HepG2 (cell line): ENCODE data around the gene FAM171A2. TPM values are rescaled to one million over a fixed set of nuclear protein-coding genes. Genes with fewer than 3 reads are reported as not detected.

Source experiments
- BRCA1 ChIP-seq: sonication (generic); formaldehyde crosslinking; IDR thresholded peaks from 2 replicates; pipeline ENCODE4 v1.4.0; 2020; ENCODE audit warnings: missing genetic modification reagents
- DR1 ChIP-seq: sonication (generic); formaldehyde crosslinking; IDR thresholded peaks from 2 replicates; pipeline ENCODE4 v1.8.0; 2021; ENCODE audit warnings: mild to moderate bottlenecking, missing genetic modification reagents, inconsistent platforms
- EEA1 ChIP-seq: sonication (generic); formaldehyde crosslinking; IDR thresholded peaks from 2 replicates; pipeline ENCODE4 v1.5.1; 2020; ENCODE audit warnings: mild to moderate bottlenecking, missing genetic modification reagents, borderline replicate concordance
- GATA4 ChIP-seq: sonication (generic); IDR thresholded peaks from 2 replicates; pipeline ENCODE4 v1.6.1; 2016; ENCODE audit warnings: antibody characterized with exemption, low read depth, borderline replicate concordance
- GTF2F1 ChIP-seq: fragments of 150-350 bp; IDR thresholded peaks from 2 replicates; pipeline ENCODE4 v1.6.1; 2014; ENCODE audit warnings: low read length
- KDM1A ChIP-seq: IDR thresholded peaks from 2 replicates; pipeline ENCODE4 v1.6.1; 2016; ENCODE audit warnings: missing compliant biosample characterization
- KLF12 ChIP-seq: sonication (generic); formaldehyde crosslinking; IDR thresholded peaks from 2 replicates; pipeline ENCODE4 v1.4.0; 2020; ENCODE audit warnings: missing genetic modification reagents, borderline replicate concordance
- MEIS1 ChIP-seq: sonication (generic); formaldehyde crosslinking; IDR thresholded peaks from 2 replicates; pipeline ENCODE4 v1.9.0; 2021; ENCODE audit warnings: mild to moderate bottlenecking, missing genetic modification reagents, moderate library complexity, borderline replicate concordance
- NFRKB ChIP-seq: fragments of 450-650 bp; IDR thresholded peaks from 2 replicates; pipeline ENCODE4 v1.6.1; 2017
- PRDM4 ChIP-seq: sonication (generic); formaldehyde crosslinking; IDR thresholded peaks from 2 replicates; pipeline ENCODE4 v1.9.0; 2021; ENCODE audit warnings: missing genetic modification reagents, borderline replicate concordance
- RNF219 ChIP-seq: sonication (generic); formaldehyde crosslinking; IDR thresholded peaks from 2 replicates; pipeline ENCODE4 v1.5.0; 2020; ENCODE audit warnings: mild to moderate bottlenecking, missing genetic modification reagents
- TARDBP ChIP-seq: sonication (generic); formaldehyde crosslinking; IDR thresholded peaks from 2 replicates; pipeline ENCODE4 v1.8.0; 2022; ENCODE audit warnings: mild to moderate bottlenecking, missing genetic modification reagents
- ZNF136 ChIP-seq: sonication (generic); formaldehyde crosslinking; IDR thresholded peaks from 2 replicates; pipeline ENCODE4 v1.8.1; 2022; ENCODE audit warnings: low read depth, mild to moderate bottlenecking, moderate library complexity, missing genetic modification reagents
- ZNF556 ChIP-seq: sonication (generic); formaldehyde crosslinking; IDR thresholded peaks from 2 replicates; pipeline ENCODE4 v1.4.0; 2020; ENCODE audit warnings: mild to moderate bottlenecking, missing genetic modification reagents, borderline replicate concordance
- ZNF720 ChIP-seq: sonication (generic); formaldehyde crosslinking; IDR thresholded peaks from 2 replicates; pipeline ENCODE4 v1.4.0; 2020; ENCODE audit warnings: missing genetic modification reagents
- ZNF768 ChIP-seq: sonication (generic); formaldehyde crosslinking; IDR thresholded peaks from 2 replicates; pipeline ENCODE4 v1.4.0; 2020; ENCODE audit warnings: missing genetic modification reagents
- ZNF790 ChIP-seq: sonication (generic); formaldehyde crosslinking; IDR thresholded peaks from 2 replicates; pipeline ENCODE4 v1.8.0; 2022; ENCODE audit warnings: missing genetic modification reagents, mild to moderate bottlenecking, borderline replicate concordance
- polyA plus RNA-seq, 8 experiments: library from polyadenylated mRNA; depleted of rRNA in 3 of 8; stranded (reverse) in 7 of 8; unstranded in 1 of 8; fragments of >200 nt; fragmentation: Illumina TruSeq in 4 of 8; extraction: Trizol in 4 of 8; gene quantifications; 2 replicates each; pipeline versions ENCODE4 v1.2.1 to v1.2.3, GENCODE V29; 2011 to 2016; ENCODE audit warnings: low read depth in 4 of 8, missing spikeins in 1 of 8, mixed read lengths in 1 of 8; ENCODE audit not compliant: insufficient read depth in 1 of 8
- total RNA-seq, 5 experiments: library from RNA; depleted of rRNA; stranded (reverse); fragments of >200 nt; fragmentation: Illumina TruSeq; extraction: Trizol; gene quantifications; 2 replicates each; pipeline ENCODE4 v1.2.3, GENCODE V29; 2016; ENCODE audit warnings: low read depth in 1 of 5
- TF ChIP-seq, protein P1 (sequence below): sonication (generic); formaldehyde crosslinking; IDR thresholded peaks from 2 replicates; pipeline ENCODE4 v1.8.1; 2023; ENCODE audit warnings: mild to moderate bottlenecking, moderate library complexity, missing genetic modification reagents
- TF ChIP-seq, protein P2 (sequence below): sonication (generic); formaldehyde crosslinking; IDR thresholded peaks from 2 replicates; pipeline ENCODE4 v1.8.0; 2022; ENCODE audit warnings: mild to moderate bottlenecking, missing genetic modification reagents
- TF ChIP-seq, protein P3 (sequence below): sonication (generic); formaldehyde crosslinking; conservative IDR thresholded peaks from 2 replicates; pipeline ENCODE4 v1.8.0; 2022; ENCODE audit warnings: low read depth, missing genetic modification reagents

FAM171A2 gene
- total and polyA plus RNA-seq, 2 of the 13 experiments (the other 11 are each of a cell fraction or from before 2014, with no cell fraction given), result 1.8 to 3.6 TPM

GRCh38 chr17:44354582-44355561 lies 8.8 kb downstream of the FAM171A2 start (continued):
- TF ChIP-seq PRDM4 (CRISPR knock-in tag), result no peak
- TF ChIP-seq ZNF556 (CRISPR knock-in tag), result no peak
- TF ChIP-seq GATA4, result no peak
- TF ChIP-seq, protein P1, sequence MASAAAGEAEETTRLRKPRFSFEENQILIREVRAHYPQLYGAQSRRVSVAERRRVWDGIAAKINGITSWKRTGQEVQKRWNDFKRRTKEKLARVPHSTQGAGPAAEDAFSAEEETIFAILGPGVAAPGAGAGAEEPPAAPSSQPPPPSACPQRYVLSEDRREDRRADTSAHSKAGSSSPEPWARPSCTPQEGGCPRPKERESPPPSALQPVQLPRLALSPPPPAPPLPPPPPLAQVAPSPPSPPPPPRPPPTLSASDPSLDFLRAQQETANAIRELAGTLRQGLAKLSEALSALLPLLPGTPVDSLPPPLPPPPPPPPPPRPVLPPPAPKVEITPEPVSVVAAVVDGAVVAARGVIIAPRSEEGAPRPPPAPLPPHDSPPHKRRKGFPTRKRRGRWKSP (CRISPR knock-in tag), result no peak
- no peak for TF ChIP-seq TARDBP
- no peak for TF ChIP-seq DR1 (CRISPR knock-in tag)
- TF ChIP-seq, protein P2, sequence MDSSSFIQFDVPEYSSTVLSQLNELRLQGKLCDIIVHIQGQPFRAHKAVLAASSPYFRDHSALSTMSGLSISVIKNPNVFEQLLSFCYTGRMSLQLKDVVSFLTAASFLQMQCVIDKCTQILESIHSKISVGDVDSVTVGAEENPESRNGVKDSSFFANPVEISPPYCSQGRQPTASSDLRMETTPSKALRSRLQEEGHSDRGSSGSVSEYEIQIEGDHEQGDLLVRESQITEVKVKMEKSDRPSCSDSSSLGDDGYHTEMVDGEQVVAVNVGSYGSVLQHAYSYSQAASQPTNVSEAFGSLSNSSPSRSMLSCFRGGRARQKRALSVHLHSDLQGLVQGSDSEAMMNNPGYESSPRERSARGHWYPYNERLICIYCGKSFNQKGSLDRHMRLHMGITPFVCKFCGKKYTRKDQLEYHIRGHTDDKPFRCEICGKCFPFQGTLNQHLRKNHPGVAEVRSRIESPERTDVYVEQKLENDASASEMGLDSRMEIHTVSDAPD (CRISPR knock-in tag), result no peak
- no peak for TF ChIP-seq EEA1 (CRISPR knock-in tag)
- TF ChIP-seq BRCA1, result no peak
- no peak for TF ChIP-seq RNF219
- peak; percentile 79; the same call in 1 of the 2 replicates for TF ChIP-seq KLF12
- no peak; the same call in 1 of the 2 replicates for TF ChIP-seq MEIS1 (CRISPR knock-in tag)
- TF ChIP-seq, protein P3, sequence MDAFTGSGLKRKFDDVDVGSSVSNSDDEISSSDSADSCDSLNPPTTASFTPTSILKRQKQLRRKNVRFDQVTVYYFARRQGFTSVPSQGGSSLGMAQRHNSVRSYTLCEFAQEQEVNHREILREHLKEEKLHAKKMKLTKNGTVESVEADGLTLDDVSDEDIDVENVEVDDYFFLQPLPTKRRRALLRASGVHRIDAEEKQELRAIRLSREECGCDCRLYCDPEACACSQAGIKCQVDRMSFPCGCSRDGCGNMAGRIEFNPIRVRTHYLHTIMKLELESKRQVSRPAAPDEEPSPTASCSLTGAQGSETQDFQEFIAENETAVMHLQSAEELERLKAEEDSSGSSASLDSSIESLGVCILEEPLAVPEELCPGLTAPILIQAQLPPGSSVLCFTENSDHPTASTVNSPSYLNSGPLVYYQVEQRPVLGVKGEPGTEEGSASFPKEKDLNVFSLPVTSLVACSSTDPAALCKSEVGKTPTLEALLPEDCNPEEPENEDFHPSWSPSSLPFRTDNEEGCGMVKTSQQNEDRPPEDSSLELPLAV, result no peak
- TF ChIP-seq KDM1A (CRISPR knock-in tag), result no peak
- TF ChIP-seq GTF2F1, result no peak
- TF ChIP-seq NFRKB, result no peak
- TF ChIP-seq ZNF720 (CRISPR knock-in tag), result no peak
- TF ChIP-seq ZNF790 (CRISPR knock-in tag), result no peak
- no peak for TF ChIP-seq ZNF768 (CRISPR knock-in tag)
- no peak for TF ChIP-seq ZNF136 (CRISPR knock-in tag)
